ENCODE data around the gene CTSF. TPM values are rescaled to one million over a fixed set of nuclear protein-coding genes. Genes with fewer than 3 reads are reported as not detected.

CTSF gene
- total and polyA plus RNA-seq, 2 of the 13 experiments (the other 11 are each of a cell fraction or from before 2014, with no cell fraction given): not detected

DNA sequence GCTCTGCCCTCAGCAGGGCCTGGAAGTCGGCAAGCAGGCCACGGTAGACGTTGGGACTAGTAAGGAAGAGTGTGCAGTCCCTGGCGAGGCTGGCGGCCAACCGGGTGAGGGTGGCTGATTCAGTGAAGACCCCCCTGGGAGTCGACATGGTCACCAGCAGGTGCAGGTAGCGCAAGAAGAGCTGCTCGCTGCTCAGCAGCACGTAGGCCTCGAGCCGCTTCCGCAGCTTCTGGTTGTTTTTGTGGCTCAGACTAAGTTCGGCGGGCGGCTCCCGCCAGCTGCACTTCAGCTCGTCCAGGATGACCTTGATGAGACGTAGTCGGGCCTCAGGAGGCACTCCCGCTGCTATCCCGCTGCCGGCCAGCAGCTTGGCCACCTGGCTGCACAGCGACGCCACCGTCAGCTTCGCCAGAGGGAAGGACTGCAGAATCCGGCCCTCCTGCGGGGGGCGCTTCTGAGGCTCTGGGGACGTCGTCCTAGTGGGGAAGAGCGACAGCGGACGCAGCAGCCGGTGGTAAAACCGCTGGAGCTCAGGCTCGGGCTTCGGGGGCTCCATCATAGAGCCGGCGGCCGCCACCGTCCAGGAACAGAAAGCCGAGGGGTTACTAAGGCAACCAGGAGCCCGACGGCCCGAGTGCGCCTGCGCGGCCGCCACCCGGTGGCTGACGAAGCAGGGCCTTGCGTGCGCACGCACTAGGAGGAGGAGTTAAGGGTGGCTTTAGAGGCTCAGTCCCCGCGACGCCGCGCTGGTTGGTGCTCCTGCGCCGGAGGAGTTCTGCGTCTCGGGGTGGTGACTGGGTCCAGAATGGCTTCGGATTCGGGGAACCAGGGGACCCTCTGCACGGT is 24.3 kb upstream of the CTSF start, which contains the start of the genes CCDC87 and CCS (continued):
- TF ChIP-seq, protein P1, sequence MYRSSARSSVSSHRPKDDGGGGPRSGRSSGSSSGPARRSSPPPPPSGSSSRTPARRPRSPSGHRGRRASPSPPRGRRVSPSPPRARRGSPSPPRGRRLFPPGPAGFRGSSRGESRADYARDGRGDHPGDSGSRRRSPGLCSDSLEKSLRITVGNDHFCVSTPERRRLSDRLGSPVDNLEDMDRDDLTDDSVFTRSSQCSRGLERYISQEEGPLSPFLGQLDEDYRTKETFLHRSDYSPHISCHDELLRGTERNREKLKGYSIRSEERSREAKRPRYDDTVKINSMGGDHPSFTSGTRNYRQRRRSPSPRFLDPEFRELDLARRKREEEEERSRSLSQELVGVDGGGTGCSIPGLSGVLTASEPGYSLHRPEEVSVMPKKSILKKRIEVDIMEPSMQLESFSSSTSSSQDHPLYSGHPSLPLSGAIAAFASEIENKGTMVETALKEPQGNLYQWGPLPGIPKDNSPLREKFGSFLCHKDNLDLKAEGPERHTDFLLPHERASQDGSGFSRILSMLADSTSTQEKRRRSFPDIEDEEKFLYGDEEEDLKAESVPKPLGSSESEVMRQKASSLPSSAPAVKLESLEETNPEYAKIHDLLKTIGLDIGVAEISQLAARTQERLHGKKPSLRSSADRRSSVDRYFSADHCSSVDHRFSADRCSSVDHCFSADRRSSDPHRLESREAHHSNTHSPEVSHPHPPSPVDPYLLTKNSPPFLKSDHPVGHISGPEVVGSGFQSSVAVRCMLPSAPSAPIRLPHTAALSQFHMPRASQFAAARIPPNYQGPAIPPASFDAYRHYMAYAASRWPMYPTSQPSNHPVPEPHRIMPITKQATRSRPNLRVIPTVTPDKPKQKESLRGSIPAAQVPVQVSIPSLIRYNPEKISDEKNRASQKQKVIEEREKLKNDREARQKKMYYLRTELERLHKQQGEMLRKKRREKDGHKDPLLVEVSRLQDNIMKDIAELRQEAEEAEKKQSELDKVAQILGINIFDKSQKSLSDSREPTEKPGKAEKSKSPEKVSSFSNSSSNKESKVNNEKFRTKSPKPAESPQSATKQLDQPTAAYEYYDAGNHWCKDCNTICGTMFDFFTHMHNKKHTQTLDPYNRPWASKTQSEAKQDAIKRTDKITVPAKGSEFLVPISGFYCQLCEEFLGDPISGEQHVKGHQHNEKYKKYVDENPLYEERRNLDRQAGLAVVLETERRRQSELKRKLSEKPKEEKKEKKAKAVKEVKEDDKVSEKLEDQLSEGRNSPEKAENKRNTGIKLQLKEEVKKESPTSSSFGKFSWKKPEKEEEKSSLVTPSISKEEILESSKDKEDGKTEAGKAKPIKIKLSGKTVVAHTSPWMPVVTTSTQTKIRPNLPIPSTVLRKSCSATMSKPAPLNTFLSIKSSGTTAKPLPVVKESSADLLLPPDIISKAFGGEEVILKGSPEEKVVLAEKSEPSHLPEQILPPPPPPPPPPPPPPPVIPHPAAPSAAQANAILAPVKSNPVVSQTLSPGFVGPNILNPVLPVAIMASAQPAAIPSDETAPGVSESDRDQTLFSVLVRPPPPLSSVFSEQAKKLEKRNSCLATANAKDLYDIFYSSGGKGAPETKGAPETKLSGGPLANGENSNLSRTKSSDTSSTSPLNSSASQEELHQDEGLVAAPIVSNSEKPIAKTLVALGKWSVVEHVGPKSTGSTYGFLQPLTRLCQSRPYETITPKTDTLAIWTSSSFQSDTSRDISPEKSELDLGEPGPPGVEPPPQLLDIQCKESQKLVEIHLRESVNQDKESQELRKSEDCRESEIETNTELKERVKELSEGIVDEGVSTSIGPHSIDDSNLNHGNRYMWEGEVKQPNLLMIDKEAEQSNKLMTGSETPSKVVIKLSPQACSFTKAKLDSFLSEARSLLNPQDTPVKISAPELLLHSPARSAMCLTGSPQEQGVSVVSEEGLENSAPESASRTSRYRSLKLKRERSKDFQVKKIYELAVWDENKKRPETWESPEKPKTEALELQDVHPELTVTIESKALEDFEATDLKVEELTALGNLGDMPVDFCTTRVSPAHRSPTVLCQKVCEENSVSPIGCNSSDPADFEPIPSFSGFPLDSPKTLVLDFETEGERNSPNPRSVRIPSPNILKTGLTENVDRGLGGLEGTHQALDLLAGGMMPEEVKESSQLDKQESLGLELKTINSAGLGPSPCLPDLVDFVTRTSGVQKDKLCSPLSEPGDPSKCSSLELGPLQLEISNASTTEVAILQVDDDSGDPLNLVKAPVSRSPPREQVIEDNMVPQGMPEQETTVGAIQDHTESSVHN (CRISPR knock-in tag; IDR thresholded peaks at IDR 0.05): peak; percentile 44; the same call in 1 of the 2 replicates
- no peak for TF ChIP-seq MYNN (CRISPR knock-in tag; IDR thresholded peaks at IDR 0.05; ENCODE audit: low read depth)
- TF ChIP-seq ATF7 (IDR thresholded peaks at IDR 0.05): no peak
- TF ChIP-seq ATF7 (CRISPR knock-in tag; IDR thresholded peaks at IDR 0.05): 0 out of 2 replicates have a peak, but pooled peaks have one; percentile 22
- peak; percentile 66 for TF ChIP-seq ATF7-NPFF (CRISPR knock-in tag; IDR thresholded peaks at IDR 0.05; ENCODE audit: low read depth)
- TF ChIP-seq CEBPG (CRISPR knock-in tag; IDR thresholded peaks at IDR 0.05): peak; percentile 32; the same call in 1 of the 2 replicates
- TF ChIP-seq, protein P2, sequence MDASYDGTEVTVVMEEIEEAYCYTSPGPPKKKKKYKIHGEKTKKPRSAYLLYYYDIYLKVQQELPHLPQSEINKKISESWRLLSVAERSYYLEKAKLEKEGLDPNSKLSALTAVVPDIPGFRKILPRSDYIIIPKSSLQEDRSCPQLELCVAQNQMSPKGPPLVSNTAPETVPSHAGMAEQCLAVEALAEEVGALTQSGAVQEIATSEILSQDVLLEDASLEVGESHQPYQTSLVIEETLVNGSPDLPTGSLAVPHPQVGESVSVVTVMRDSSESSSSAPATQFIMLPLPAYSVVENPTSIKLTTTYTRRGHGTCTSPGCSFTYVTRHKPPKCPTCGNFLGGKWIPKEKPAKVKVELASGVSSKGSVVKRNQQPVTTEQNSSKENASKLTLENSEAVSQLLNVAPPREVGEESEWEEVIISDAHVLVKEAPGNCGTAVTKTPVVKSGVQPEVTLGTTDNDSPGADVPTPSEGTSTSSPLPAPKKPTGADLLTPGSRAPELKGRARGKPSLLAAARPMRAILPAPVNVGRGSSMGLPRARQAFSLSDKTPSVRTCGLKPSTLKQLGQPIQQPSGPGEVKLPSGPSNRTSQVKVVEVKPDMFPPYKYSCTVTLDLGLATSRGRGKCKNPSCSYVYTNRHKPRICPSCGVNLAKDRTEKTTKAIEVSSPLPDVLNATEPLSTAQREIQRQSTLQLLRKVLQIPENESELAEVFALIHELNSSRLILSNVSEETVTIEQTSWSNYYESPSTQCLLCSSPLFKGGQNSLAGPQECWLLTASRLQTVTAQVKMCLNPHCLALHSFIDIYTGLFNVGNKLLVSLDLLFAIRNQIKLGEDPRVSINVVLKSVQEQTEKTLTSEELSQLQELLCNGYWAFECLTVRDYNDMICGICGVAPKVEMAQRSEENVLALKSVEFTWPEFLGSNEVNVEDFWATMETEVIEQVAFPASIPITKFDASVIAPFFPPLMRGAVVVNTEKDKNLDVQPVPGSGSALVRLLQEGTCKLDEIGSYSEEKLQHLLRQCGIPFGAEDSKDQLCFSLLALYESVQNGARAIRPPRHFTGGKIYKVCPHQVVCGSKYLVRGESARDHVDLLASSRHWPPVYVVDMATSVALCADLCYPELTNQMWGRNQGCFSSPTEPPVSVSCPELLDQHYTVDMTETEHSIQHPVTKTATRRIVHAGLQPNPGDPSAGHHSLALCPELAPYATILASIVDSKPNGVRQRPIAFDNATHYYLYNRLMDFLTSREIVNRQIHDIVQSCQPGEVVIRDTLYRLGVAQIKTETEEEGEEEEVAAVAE (CRISPR knock-in tag; IDR thresholded peaks at IDR 0.05; ENCODE audit: borderline replicate concordance): peak; percentile 70; the same call in 1 of the 2 replicates
- peak; percentile 69; the same call in 1 of the 2 replicates for TF ChIP-seq KLF9 (CRISPR knock-in tag; IDR thresholded peaks at IDR 0.05; ENCODE audit: low read depth)
- TF ChIP-seq ZNF619 (CRISPR knock-in tag; IDR thresholded peaks at IDR 0.05): no peak
- peak; percentile 58; the same call in 1 of the 2 replicates for TF ChIP-seq SALL1 (CRISPR knock-in tag; IDR thresholded peaks at IDR 0.05)
- no peak for TF ChIP-seq ZNF282 (IDR thresholded peaks at IDR 0.05; ENCODE audit: partially characterized antibody)
- no peak for TF ChIP-seq NFIC (IDR thresholded peaks at IDR 0.05; ENCODE audit: low read length)
- peak; percentile 75 for TF ChIP-seq PITX1 (CRISPR knock-in tag; IDR thresholded peaks at IDR 0.05)
- TF ChIP-seq GLI4 (CRISPR knock-in tag; IDR thresholded peaks at IDR 0.05; ENCODE audit: borderline replicate concordance): no peak
